ENCODE results near the gene FAM131B.
"Not testable (repeated sequence)": the region's sequence is repeated elsewhere in the genome, so short reads cannot be mapped to it uniquely, and the experiment has no call there.

The FAM131B gene

GRCh38 chr7:143362131-143363015 lies at the start of gene FAM131B:
FAM131B (minus strand) TSS chr7:143362713; CDS start chr7:143362603, 110 bp downstream.
- DNase-seq (ENCODE audit: low spot score), result peak; percentile 24

GRCh38 chr7:143411976-143412708 lies 49.6 kb upstream of the FAM131B start:
- no peak for DNase-seq (ENCODE audit: low spot score)

GRCh38 chr7:143410521-143411004 lies 48.0 kb upstream of the FAM131B start:
- no peak for DNase-seq (ENCODE audit: low spot score)

- peak; percentile 70 for DNase-seq (ENCODE audit: low spot score)
These were observed 46.4 kb upstream of the FAM131B start, which contains the start of gene EPHA1 for GRCh38 chr7:143408686-143409561. EPHA1 (minus strand) TSS chr7:143408856; CDS start chr7:143408805, 51 bp downstream.

- no peak for DNase-seq (ENCODE audit: low spot score)
These were observed 45.8 kb upstream of the FAM131B start for GRCh38 chr7:143408252-143408685.

- DNase-seq (ENCODE audit: low spot score), result peak; percentile 58
These were observed 45.1 kb upstream of the FAM131B start for GRCh38 chr7:143407287-143408251.

GRCh38 chr7:143406002-143406357 lies 43.5 kb upstream of the FAM131B start:
- no peak for DNase-seq (ENCODE audit: low spot score)

- no peak for DNase-seq (ENCODE audit: low spot score)
These were observed 42.9 kb upstream of the FAM131B start for GRCh38 chr7:143405173-143406001.

GRCh38 chr7:143402233-143402632 lies 39.7 kb upstream of the FAM131B start:
- not testable (repeated sequence) for DNase-seq (ENCODE audit: low spot score)

- DNase-seq (ENCODE audit: low spot score), result no peak
These were observed 38.8 kb upstream of the FAM131B start for GRCh38 chr7:143401265-143401664.

- no peak for DNase-seq (ENCODE audit: low spot score)
These were observed 37.1 kb upstream of the FAM131B start for GRCh38 chr7:143399642-143400041.

- DNase-seq (ENCODE audit: low spot score), result no peak
These were observed 36.6 kb upstream of the FAM131B start for GRCh38 chr7:143399151-143399550.

- DNase-seq (ENCODE audit: low spot score), result no peak
These were observed 36.1 kb upstream of the FAM131B start for GRCh38 chr7:143398616-143399015.

- DNase-seq (ENCODE audit: low spot score), result no peak
These were observed 35.4 kb upstream of the FAM131B start for GRCh38 chr7:143397710-143398530.

GRCh38 chr7:143396625-143397556 lies 34.4 kb upstream of the FAM131B start:
- no peak for DNase-seq (ENCODE audit: low spot score)

- no peak for DNase-seq (ENCODE audit: low spot score)
These were observed 33.7 kb upstream of the FAM131B start for GRCh38 chr7:143396182-143396581.
